ENCODE data around the gene HOXC9. TPM values are rescaled to one million over a fixed set of nuclear protein-coding genes. Genes with fewer than 3 reads are reported as not detected.
"Not testable (repeated sequence)": the region's sequence is repeated elsewhere in the genome, so short reads cannot be mapped to it uniquely, and the experiment has no call there.

Gene HOXC9
- total RNA-seq, 1 experiment from 2014 or later, result 21.1 TPM

- POLR2A ChIA-PET (ENCODE audit: low non-redundant PET), result interaction anchor here (0.6 kb wide), 1 partner anchor 8 kb away, joined by 18 read pairs; the partner anchor contains the start of gene HOXC5
- H3K36me3 ChIP-seq (ENCODE audit: insufficient read depth, low read length, poor library complexity, severe bottlenecking), result no peaks in the 10 kb centered on the region
- intact Hi-C loops (cut with micrococcal nuclease; ENCODE audit: unreplicated experiment), result no loop called here
Observed at GRCh38 chr12:54041097-54041690, 41.2 kb downstream of the HOXC9 start.

GRCh38 chr12:54042033-54042432 is 42.1 kb downstream of the HOXC9 start:
- POLR2A ChIA-PET (ENCODE audit: low non-redundant PET); H3K9me3 ChIP-seq (ENCODE audit: low read depth, low read length, poor library complexity, severe bottlenecking); H3K27me3 ChIP-seq (replicated peaks; ENCODE audit: insufficient read depth, low read depth, low read length, poor library complexity); intact Hi-C loops (cut with micrococcal nuclease; ENCODE audit: unreplicated experiment); H3K4me3 ChIP-seq (ENCODE audit: low read depth, low read length, poor library complexity, severe bottlenecking); BruUV-seq (replicated peaks); H3K4me1 ChIP-seq (ENCODE audit: insufficient read depth, low read length, poor library complexity, severe bottlenecking); H3K27ac ChIP-seq (ENCODE audit: low read depth, low read length, poor library complexity, severe bottlenecking); H3K36me3 ChIP-seq (ENCODE audit: insufficient read depth, low read length, poor library complexity, severe bottlenecking); CTCF ChIA-PET; DNase-seq (ENCODE audit: low spot score): not testable (repeated sequence)

More at GRCh38 chr12:54041097-54041690, 41.2 kb downstream of the HOXC9 start:
- Histone ChIP-seq H3K27me3 (replicated peaks; ENCODE audit: insufficient read depth, low read depth, low read length, poor library complexity) (no peaks in the 10 kb centered on the region), H3K4me3 (ENCODE audit: low read depth, low read length, poor library complexity, severe bottlenecking) (no peak overlapping the region), H3K27ac (ENCODE audit: low read depth, low read length, poor library complexity, severe bottlenecking) (no peak overlapping the region), H3K4me1 (ENCODE audit: insufficient read depth, low read length, poor library complexity, severe bottlenecking) (peaks cover 14% of the 10 kb centered on the region), H3K9me3 (ENCODE audit: low read depth, low read length, poor library complexity, severe bottlenecking) (no peaks in the 10 kb centered on the region)
- DNase-seq (ENCODE audit: low spot score), result no peak
- no TSS peak for BruUV-seq (replicated peaks)
- no peak for TF ChIP-seq EZH2 (IDR thresholded peaks at IDR 0.05; ENCODE audit: borderline replicate concordance, low read depth, low read length, poor library complexity, severe bottlenecking)
- no peak for TF ChIP-seq CTCF (conservative IDR thresholded peaks at IDR 0.05; ENCODE audit: low read depth, low read length)
- CTCF ChIA-PET, result interaction anchor here (0.6 kb wide), 1 partner anchor 251 kb away, joined by 3 read pairs; no protein-coding TSS in a partner anchor

GRCh38 chr12:54042970-54043853 is 43.3 kb downstream of the HOXC9 start:
- intact Hi-C loops (cut with micrococcal nuclease; ENCODE audit: unreplicated experiment), result no loop called here
- no TSS peak for BruUV-seq (replicated peaks)
- no peak for TF ChIP-seq EZH2 (IDR thresholded peaks at IDR 0.05; ENCODE audit: borderline replicate concordance, low read depth, low read length, poor library complexity, severe bottlenecking)
- TF ChIP-seq CTCF (conservative IDR thresholded peaks at IDR 0.05; ENCODE audit: low read depth, low read length), result no peak
- H3K4me1 ChIP-seq (ENCODE audit: insufficient read depth, low read length, poor library complexity, severe bottlenecking), result no peaks in the 10 kb centered on the region
- H3K4me3 ChIP-seq (ENCODE audit: low read depth, low read length, poor library complexity, severe bottlenecking), result no peak overlapping the region
- no peaks in the 10 kb centered on the region for H3K36me3 ChIP-seq (ENCODE audit: insufficient read depth, low read length, poor library complexity, severe bottlenecking)
- H3K27ac ChIP-seq (ENCODE audit: low read depth, low read length, poor library complexity, severe bottlenecking), result no peak overlapping the region
- H3K27me3 ChIP-seq (replicated peaks; ENCODE audit: insufficient read depth, low read depth, low read length, poor library complexity), result no peaks in the 10 kb centered on the region
- no peaks in the 10 kb centered on the region for H3K9me3 ChIP-seq (ENCODE audit: low read depth, low read length, poor library complexity, severe bottlenecking)
- POLR2A ChIA-PET (ENCODE audit: low non-redundant PET), result no interaction called here
- CTCF ChIA-PET, result no interaction called here
- no peak for DNase-seq (ENCODE audit: low spot score)
